IMR-90 (cell line): ENCODE data around the gene KCP. TPM values are rescaled to one million over a fixed set of nuclear protein-coding genes. Genes with fewer than 3 reads are reported as not detected.

ENCODE experiments used
- ATAC-seq: fragments of 200-7000 bp; cut with Tn5 transposase; 2 replicates; pipeline ENCODE4 v1.9.1; 2020; ENCODE audit warnings: low read depth, mild to moderate bottlenecking, moderate library complexity
- BruUV-seq: library from RNA; stranded (reverse); fragments of 400-500 nt; replicated peaks from 2 replicates; lab custom pipeline; 2021; lab: Mats Ljungman, UMichigan
- CTCF ChIA-PET: fragments of 300-600 bp; formaldehyde crosslinking; extraction: SDS; loops from one replicate; lab custom pipeline; 2021; ENCODE audit warnings: antibody characterized with exemption; lab: Yijun Ruan, JAX
- POLR2A ChIA-PET: fragments of 300-600 bp; sonication (Branson Sonifier 250); formaldehyde crosslinking; loops from one replicate; lab custom pipeline; 2022; ENCODE audit warnings: antibody characterized with exemption; ENCODE audit not compliant: unreplicated experiment; lab: Charles Lee
- DNase-seq: peaks from one replicate; pipeline ENCODE4 v3.0.0; 2013
- H2AFZ ChIP-seq: replicated peaks from 2 replicates; pipeline ENCODE3; 2013; ENCODE audit warnings: low read length, mild to moderate bottlenecking; ENCODE audit not compliant: poor library complexity
- H2AK5ac ChIP-seq: 2 replicates; pipeline ENCODE4 v1.6.1; 2013; ENCODE audit warnings: low read depth, low read length, inconsistent platforms
- H2AK9ac ChIP-seq: replicated peaks from 2 replicates; pipeline ENCODE3; 2013; ENCODE audit warnings: mild to moderate bottlenecking, low read depth, low read length, moderate library complexity; ENCODE audit not compliant: poor library complexity
- H2BK120ac ChIP-seq: 2 replicates; pipeline ENCODE4 v1.6.1; 2013; ENCODE audit warnings: low read depth, low read length, inconsistent platforms
- H2BK15ac ChIP-seq: 3 replicates; pipeline ENCODE4 v1.6.1; 2013; ENCODE audit warnings: low read depth, low read length, inconsistent platforms
- H2BK20ac ChIP-seq: 2 replicates; pipeline ENCODE4 v1.6.1; 2013; ENCODE audit warnings: low read depth, mild to moderate bottlenecking, inconsistent platforms, low read length, moderate library complexity
- H2BK5ac ChIP-seq: 2 replicates; pipeline ENCODE4 v1.6.1; 2013; ENCODE audit warnings: mild to moderate bottlenecking, low read depth, low read length, inconsistent platforms; ENCODE audit not compliant: poor library complexity, severe bottlenecking
- H3K14ac ChIP-seq: replicated peaks from 2 replicates; pipeline ENCODE4 v1.6.1; 2013; ENCODE audit warnings: low read depth, low read length, inconsistent platforms
- H3K18ac ChIP-seq: 2 replicates; pipeline ENCODE4 v1.6.1; 2013; ENCODE audit warnings: low read depth, low read length, control low read depth
- H3K23ac ChIP-seq: 2 replicates; pipeline ENCODE4 v1.6.1; 2013; ENCODE audit warnings: low read depth, low read length, inconsistent platforms
- H3K27ac ChIP-seq: 2 replicates; pipeline ENCODE4 v1.5.1; 2013; ENCODE audit warnings: mild to moderate bottlenecking, control low read depth, low read length; ENCODE audit not compliant: insufficient read depth
- H3K27me3 ChIP-seq: 2 replicates; pipeline ENCODE4 v1.6.1; 2013; ENCODE audit warnings: low read length; ENCODE audit not compliant: control insufficient read depth, insufficient read depth
- H3K36me3 ChIP-seq: 2 replicates; pipeline ENCODE4 v1.6.1; 2013; ENCODE audit warnings: low read length, mixed read lengths; ENCODE audit not compliant: control insufficient read depth, insufficient read depth
- H3K4ac ChIP-seq: 2 replicates; pipeline ENCODE4 v1.6.1; 2013; ENCODE audit warnings: low read depth, low read length, inconsistent platforms
- H3K4me1 ChIP-seq: 2 replicates; pipeline ENCODE4 v1.6.1; 2013; ENCODE audit warnings: low read length, mixed read lengths; ENCODE audit not compliant: control insufficient read depth, insufficient read depth
- H3K4me2 ChIP-seq: 2 replicates; pipeline ENCODE4 v1.6.1; 2013; ENCODE audit warnings: low read depth, mild to moderate bottlenecking, control low read depth, low read length, moderate library complexity
- H3K4me3 ChIP-seq: 2 replicates; pipeline ENCODE4 v1.5.1; 2013; ENCODE audit warnings: low read depth, mild to moderate bottlenecking, control low read depth, low read length, moderate library complexity; ENCODE audit not compliant: insufficient read depth
- H3K56ac ChIP-seq: 2 replicates; pipeline ENCODE4 v1.6.1; 2013; ENCODE audit warnings: low read length, inconsistent platforms; ENCODE audit not compliant: insufficient read depth; ENCODE audit errors: extremely low read depth
- H3K79me1 ChIP-seq, 2 experiments: 2 replicates each; pipeline ENCODE4 v1.6.1; 2013; ENCODE audit warnings: low read length in 2 of 2, inconsistent platforms in 1 of 2, low read depth in 1 of 2
- H3K9ac ChIP-seq: 2 replicates; pipeline ENCODE4 v1.6.1; 2013; ENCODE audit warnings: low read depth, low read length, control low read depth
- H3K9me1 ChIP-seq: 2 replicates; pipeline ENCODE4 v1.6.1; 2013; ENCODE audit warnings: low read length, inconsistent platforms; ENCODE audit not compliant: insufficient read depth
- H3K9me3 ChIP-seq: 2 replicates; pipeline ENCODE4 v1.6.1; 2013; ENCODE audit warnings: low read length; ENCODE audit not compliant: control insufficient read depth, insufficient read depth
- H4K20me1 ChIP-seq: 2 replicates; pipeline ENCODE4 v1.6.1; 2013; ENCODE audit warnings: low read length, inconsistent platforms; ENCODE audit not compliant: insufficient read depth
- H4K5ac ChIP-seq: 2 replicates; pipeline ENCODE4 v1.6.1; 2013; ENCODE audit warnings: mild to moderate bottlenecking, low read depth, low read length, control low read depth
- H4K8ac ChIP-seq, 2 experiments: 2 replicates each; pipeline ENCODE4 v1.6.1; 2013; ENCODE audit warnings: low read depth in 2 of 2, low read length in 2 of 2, control low read depth in 1 of 2, inconsistent platforms in 1 of 2
- H4K91ac ChIP-seq: 2 replicates; pipeline ENCODE4 v1.6.1; 2013; ENCODE audit warnings: low read depth, low read length, inconsistent platforms; ENCODE audit not compliant: insufficient read depth
- BHLHE40 ChIP-seq: fragments of 150-350 bp; IDR thresholded peaks from 2 replicates; pipeline ENCODE4 v1.6.1; 2016; ENCODE audit warnings: mild to moderate bottlenecking, low read depth, low read length
- CEBPB ChIP-seq: IDR thresholded peaks from 2 replicates; pipeline ENCODE4 v1.6.1; 2012; ENCODE audit warnings: low read depth, low read length, improper control_type of control experiment
- CHD1 ChIP-seq: IDR thresholded peaks from 2 replicates; pipeline ENCODE4 v1.6.1; 2012; ENCODE audit warnings: low read depth, low read length, improper control_type of control experiment
- FOS ChIP-seq: fragments of 150-350 bp; IDR thresholded peaks from 2 replicates; pipeline ENCODE4 v1.6.1; 2016; ENCODE audit warnings: low read depth, low read length
- MAFK ChIP-seq: IDR thresholded peaks from 2 replicates; pipeline ENCODE4 v1.6.1; 2012; ENCODE audit warnings: low read depth, low read length, improper control_type of control experiment
- MXI1 ChIP-seq: IDR thresholded peaks from 2 replicates; pipeline ENCODE4 v1.6.1; 2012; ENCODE audit warnings: low read depth, mild to moderate bottlenecking, low read length, moderate library complexity, borderline replicate concordance
- NFE2L2 ChIP-seq: fragments of 150-350 bp; IDR thresholded peaks from 2 replicates; pipeline ENCODE4 v1.6.1; 2016; ENCODE audit warnings: low read depth, mild to moderate bottlenecking, low read length
- POLR2A ChIP-seq: IDR thresholded peaks from 2 replicates; pipeline ENCODE4 v1.6.1; 2012; ENCODE audit warnings: mild to moderate bottlenecking, low read depth, low read length
- RAD21 ChIP-seq: IDR thresholded peaks from 2 replicates; pipeline ENCODE4 v1.6.1; 2012; ENCODE audit warnings: low read length, improper control_type of control experiment
- RCOR1 ChIP-seq: IDR thresholded peaks from 2 replicates; pipeline ENCODE4 v1.6.1; 2012; ENCODE audit warnings: mild to moderate bottlenecking, low read length, improper control_type of control experiment; ENCODE audit not compliant: insufficient replicate concordance
- RFX5 ChIP-seq: IDR thresholded peaks from 2 replicates; pipeline ENCODE4 v1.8.0; 2012; ENCODE audit warnings: low read depth, mild to moderate bottlenecking, low read length, moderate library complexity
- SMC3 ChIP-seq: fragments of 150-350 bp; IDR thresholded peaks from 2 replicates; pipeline ENCODE4 v1.6.1; 2016; ENCODE audit warnings: low read depth, mild to moderate bottlenecking, antibody characterized with exemption, low read length, moderate library complexity
- WGBS, 2 experiments: methylation state at CpG; one replicate each; pipeline versions ENCODE4 v1.1.5 to v1.1.7; 2013; ENCODE audit warnings: missing lambda C conversion rate in 2 of 2; ENCODE audit not compliant: insufficient read length in 1 of 2; ENCODE audit errors: extremely low coverage in 2 of 2; 5-methylcytosine and 5-hydroxymethylcytosine counted together
- dilution Hi-C: fragments of 300-500 bp; cut with HindIII; formaldehyde crosslinking; loops from one replicate; pipeline ENCODE4 v1.14.3; 2018; ENCODE audit warnings: low sequenced_read_pairs; ENCODE audit not compliant: unreplicated experiment
- in situ Hi-C: fragments of 300-500 bp; cut with MboI; formaldehyde crosslinking; loops from 3 replicates; pipeline ENCODE4 v1.14.3; 2019; ENCODE audit warnings: low sequenced_read_pairs, inconsistent platforms, mixed read lengths
- intact Hi-C: fragments of 100-400 bp; cut with micrococcal nuclease; formaldehyde crosslinking; loops from 2 replicates; pipeline ENCODE4 v1.10.0; 2022
- polyA plus RNA-seq, 3 experiments: library from polyadenylated mRNA; depleted of rRNA; stranded (reverse); fragments of >200 nt; gene quantifications; 2 replicates each; pipeline ENCODE4 v1.2.3, GENCODE V29; 2012; ENCODE audit warnings: low replicate concordance in 1 of 3
- total RNA-seq: library from RNA; depleted of rRNA; stranded (reverse); fragments of >200 nt; gene quantifications from 2 replicates; pipeline ENCODE4 v1.2.3, GENCODE V29; 2012
- TF ChIP-seq, protein P1 (sequence below): fragments of 150-350 bp; IDR thresholded peaks from 2 replicates; pipeline ENCODE4 v1.6.1; 2016; ENCODE audit warnings: low read depth, mild to moderate bottlenecking, low read length, moderate library complexity, borderline replicate concordance
- TF ChIP-seq, protein P2 (sequence below): conservative IDR thresholded peaks from 2 replicates; pipeline ENCODE4 v1.5.1; 2012; ENCODE audit warnings: mild to moderate bottlenecking, low read depth, low read length, improper control_type of control experiment

Gene KCP
- total and polyA plus RNA-seq, 2 of the 4 experiments (the other 2 are of a cell fraction) = 0.03 TPM; not detected in 1

DNA sequence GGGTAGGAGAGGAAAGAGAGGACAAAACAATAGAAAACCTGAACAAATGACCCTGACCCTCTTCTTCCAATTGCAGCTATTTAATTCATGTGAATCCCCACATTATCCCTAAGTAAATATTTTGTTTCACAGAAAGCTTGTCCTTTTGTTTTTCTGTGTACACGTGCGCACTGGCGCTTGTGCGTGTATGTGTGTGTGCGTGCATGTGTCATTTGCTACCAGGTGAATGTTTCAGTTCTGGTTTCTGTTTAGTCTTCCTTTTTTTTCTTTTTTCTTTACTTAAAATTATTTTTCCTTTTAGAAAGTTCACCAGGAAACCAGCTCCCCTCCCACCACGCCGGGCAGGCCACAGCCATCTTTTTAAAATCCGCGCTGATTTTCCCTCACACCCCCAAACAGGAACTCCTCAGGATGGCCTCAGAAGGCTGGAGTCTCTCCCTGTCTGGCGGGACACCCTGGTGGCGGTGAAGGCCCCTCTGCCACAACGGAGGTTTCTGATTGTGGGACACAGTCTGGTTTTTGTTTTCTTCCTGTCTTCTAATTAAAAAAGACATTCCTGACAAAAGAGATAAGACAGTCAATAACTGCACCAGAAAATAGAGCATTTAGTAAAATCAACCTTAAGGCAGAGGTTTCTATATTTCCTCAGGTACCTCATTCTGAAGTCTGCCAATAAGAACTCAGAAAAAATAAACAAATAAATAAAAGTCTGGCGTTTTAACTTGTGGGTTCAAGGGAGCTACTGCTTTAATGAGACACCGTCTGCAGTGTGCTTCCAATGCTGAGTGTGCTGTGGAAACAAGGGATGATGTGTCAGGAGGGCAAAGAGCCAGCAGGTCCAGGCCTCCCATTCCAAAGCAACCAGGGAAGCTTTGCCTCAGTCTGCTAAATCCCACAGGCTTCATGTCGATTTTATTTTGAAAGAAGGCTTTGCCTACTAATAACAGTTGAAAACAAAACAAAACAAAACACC is 44.6 kb upstream of the KCP start:
- Histone ChIP-seq H2AK5ac (no peak overlapping the region), H2BK20ac (no peak overlapping the region), H3K4me3 (no peak overlapping the region), H2AK9ac (no peak overlapping the region), H2BK120ac (no peak overlapping the region), H4K8ac (no peak overlapping the region), H3K9me1 (peaks cover 3% of the 10 kb centered on the region), H4K5ac (no peak overlapping the region), H2BK15ac (no peak overlapping the region), H2AFZ (no peak overlapping the region), H3K9me3 (no peaks in the 10 kb centered on the region), H4K91ac (no peak overlapping the region), H3K14ac (no peak overlapping the region), H3K4me2 (no peak overlapping the region), H3K79me1 (no peaks in the 10 kb centered on the region), H3K18ac (no peak overlapping the region), H3K27ac (no peak overlapping the region), H4K20me1 (no peaks in the 10 kb centered on the region), H3K4ac (no peak overlapping the region), H3K36me3 (peaks cover 29% of the 10 kb centered on the region), H3K27me3 (no peaks in the 10 kb centered on the region), H3K56ac (no peak overlapping the region), H3K4me1 (no peaks in the 10 kb centered on the region), H2BK5ac (no peak overlapping the region), H3K23ac (no peak overlapping the region), H3K9ac (no peak overlapping the region)
- ATAC-seq = peak; percentile 82; the same call in 1 of the 2 replicates
- CTCF ChIA-PET = no interaction called here
- 83% methylated on average over 2 of the region's 15 CpGs; no CpG with 5 or more reads in 1 of the 2 experiments for WGBS, 2 experiments
- POLR2A ChIA-PET = interaction anchor here (0.7 kb wide), 2 partner anchors 97 to 99 kb away, joined by 3 to 5 read pairs; no protein-coding TSS in a partner anchor
- intact Hi-C loops (no loop called here), in situ Hi-C loops (no loop called here), dilution Hi-C loops (no loop called here)
- TSS peak; percentile 89 for BruUV-seq
- peak; percentile 80 for DNase-seq
- TF ChIP-seq RFX5 = no peak
- no peak for TF ChIP-seq NFE2L2
- no peak for TF ChIP-seq CEBPB
- no peak for TF ChIP-seq BHLHE40
- no peak for TF ChIP-seq RCOR1
- TF ChIP-seq FOS = no peak
- TF ChIP-seq, protein P1, sequence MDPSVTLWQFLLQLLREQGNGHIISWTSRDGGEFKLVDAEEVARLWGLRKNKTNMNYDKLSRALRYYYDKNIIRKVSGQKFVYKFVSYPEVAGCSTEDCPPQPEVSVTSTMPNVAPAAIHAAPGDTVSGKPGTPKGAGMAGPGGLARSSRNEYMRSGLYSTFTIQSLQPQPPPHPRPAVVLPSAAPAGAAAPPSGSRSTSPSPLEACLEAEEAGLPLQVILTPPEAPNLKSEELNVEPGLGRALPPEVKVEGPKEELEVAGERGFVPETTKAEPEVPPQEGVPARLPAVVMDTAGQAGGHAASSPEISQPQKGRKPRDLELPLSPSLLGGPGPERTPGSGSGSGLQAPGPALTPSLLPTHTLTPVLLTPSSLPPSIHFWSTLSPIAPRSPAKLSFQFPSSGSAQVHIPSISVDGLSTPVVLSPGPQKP = no peak
- no peak for TF ChIP-seq SMC3
- TF ChIP-seq RAD21 = no peak
- TF ChIP-seq MXI1 = no peak
- no peak for TF ChIP-seq POLR2A
- TF ChIP-seq, protein P2, sequence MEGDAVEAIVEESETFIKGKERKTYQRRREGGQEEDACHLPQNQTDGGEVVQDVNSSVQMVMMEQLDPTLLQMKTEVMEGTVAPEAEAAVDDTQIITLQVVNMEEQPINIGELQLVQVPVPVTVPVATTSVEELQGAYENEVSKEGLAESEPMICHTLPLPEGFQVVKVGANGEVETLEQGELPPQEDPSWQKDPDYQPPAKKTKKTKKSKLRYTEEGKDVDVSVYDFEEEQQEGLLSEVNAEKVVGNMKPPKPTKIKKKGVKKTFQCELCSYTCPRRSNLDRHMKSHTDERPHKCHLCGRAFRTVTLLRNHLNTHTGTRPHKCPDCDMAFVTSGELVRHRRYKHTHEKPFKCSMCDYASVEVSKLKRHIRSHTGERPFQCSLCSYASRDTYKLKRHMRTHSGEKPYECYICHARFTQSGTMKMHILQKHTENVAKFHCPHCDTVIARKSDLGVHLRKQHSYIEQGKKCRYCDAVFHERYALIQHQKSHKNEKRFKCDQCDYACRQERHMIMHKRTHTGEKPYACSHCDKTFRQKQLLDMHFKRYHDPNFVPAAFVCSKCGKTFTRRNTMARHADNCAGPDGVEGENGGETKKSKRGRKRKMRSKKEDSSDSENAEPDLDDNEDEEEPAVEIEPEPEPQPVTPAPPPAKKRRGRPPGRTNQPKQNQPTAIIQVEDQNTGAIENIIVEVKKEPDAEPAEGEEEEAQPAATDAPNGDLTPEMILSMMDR = no peak
- TF ChIP-seq CHD1 = no peak
- no peak for TF ChIP-seq MAFK
